ENCODE measurements around the gene TMBIM4. TPM values are rescaled to one million over a fixed set of nuclear protein-coding genes. Genes with fewer than 3 reads are reported as not detected.

Gene TMBIM4
- total RNA-seq, 2 donors from 2014 or later = 242 to 337 TPM

- H3K9me3 ChIP-seq = no peaks in the 10 kb centered on the region
- no peak overlapping the region for H3K27ac ChIP-seq
- DNase-seq (ENCODE audit: low spot score) = no peak
- no peaks in the 10 kb centered on the region for H3K36me3 ChIP-seq
- no peaks in the 10 kb centered on the region for H3K27me3 ChIP-seq (replicated peaks; ENCODE audit: insufficient read depth)
- no peak overlapping the region for H3K4me3 ChIP-seq
- H3K4me1 ChIP-seq (replicated peaks) = no peaks in the 10 kb centered on the region
- intact Hi-C loops (cut with DNase I) = no loop called here
- no peak for TF ChIP-seq POLR2AphosphoS5 (IDR thresholded peaks at IDR 0.05)
- no peak for TF ChIP-seq POLR2A (IDR thresholded peaks at IDR 0.05)
- TF ChIP-seq CTCF (IDR thresholded peaks at IDR 0.05) = no peak
Measured at GRCh38 chr12:66132408-66132807, 37.4 kb downstream of the TMBIM4 start.

GRCh38 chr12:66131067-66131688 is 38.6 kb downstream of the TMBIM4 start:
- 4% methylated on average over 11 of the region's 11 CpGs for WGBS
- no peaks in the 10 kb centered on the region for H3K9me3 ChIP-seq
- H3K36me3 ChIP-seq = no peaks in the 10 kb centered on the region
- intact Hi-C loops (cut with DNase I) = no loop called here
- no peak for TF ChIP-seq CTCF (IDR thresholded peaks at IDR 0.05)
- TF ChIP-seq POLR2A (IDR thresholded peaks at IDR 0.05) = no peak
- no peak for TF ChIP-seq POLR2AphosphoS5 (IDR thresholded peaks at IDR 0.05)
- peak overlapping the region; percentile 67 to 76 for H3K27ac ChIP-seq
- DNase-seq (ENCODE audit: low spot score) = no peak
- H3K4me1 ChIP-seq (replicated peaks) = no peaks in the 10 kb centered on the region
- H3K4me3 ChIP-seq = peak overlapping the region; percentile 43 to 81
- no peaks in the 10 kb centered on the region for H3K27me3 ChIP-seq (replicated peaks; ENCODE audit: insufficient read depth)

DNA sequence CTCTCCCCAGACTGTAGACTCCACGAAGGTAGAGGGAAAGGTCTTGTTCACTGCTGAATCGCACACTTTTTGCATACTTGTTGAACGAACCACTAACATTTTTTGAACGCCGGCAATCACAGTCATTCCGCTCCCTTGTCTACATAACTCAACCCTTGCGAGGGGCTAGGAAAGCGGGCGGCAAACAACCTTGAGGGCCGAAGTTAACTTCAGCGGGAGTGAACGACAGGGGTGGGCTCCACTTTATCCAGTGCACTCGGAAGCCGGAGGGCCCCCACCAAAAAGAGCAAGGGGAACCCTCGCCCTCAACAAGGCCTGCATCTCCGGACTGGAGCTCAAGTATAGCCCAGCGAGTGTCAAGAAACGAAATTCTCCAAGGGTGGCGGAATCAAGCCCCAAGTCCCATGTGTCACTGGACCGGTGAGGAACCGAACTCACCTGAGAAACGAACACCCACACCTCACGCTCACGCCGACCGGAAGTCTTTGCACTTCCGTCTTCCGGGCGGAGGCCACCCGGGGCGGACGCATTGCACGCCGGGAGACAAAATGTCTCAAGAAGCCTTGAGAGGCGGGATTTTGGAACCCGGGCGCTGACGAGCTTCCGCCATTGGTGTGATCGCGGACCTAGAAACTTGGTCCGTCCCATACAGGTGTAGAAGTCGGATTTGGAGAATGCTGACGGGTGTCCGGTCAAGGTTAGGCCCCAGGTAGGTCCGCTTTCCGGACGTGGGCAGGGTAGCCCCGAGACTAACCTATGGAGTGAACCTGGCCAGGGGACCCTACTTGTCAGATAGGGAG is 39.3 kb downstream of the TMBIM4 start, which contains the start of gene LLPH:
TSS of gene LLPH (minus strand) at position 484 of the 800 bp plus-strand sequence. CDS start 1,644 bp downstream, outside the sequence.
- no peak for TF ChIP-seq CTCF (IDR thresholded peaks at IDR 0.05)
- peak; percentile 97 for TF ChIP-seq POLR2AphosphoS5 (IDR thresholded peaks at IDR 0.05)
- TF ChIP-seq POLR2A (IDR thresholded peaks at IDR 0.05) = peak; percentile 51
- H3K4me1 ChIP-seq (replicated peaks) = no peaks in the 10 kb centered on the region
- under 1% methylated on average over 42 of the region's 49 CpGs for WGBS
- peak; percentile 87 for DNase-seq (ENCODE audit: low spot score)
- intact Hi-C loops (cut with DNase I) = no loop called here
- H3K36me3 ChIP-seq = no peaks in the 10 kb centered on the region
- H3K9me3 ChIP-seq = no peaks in the 10 kb centered on the region
- H3K27me3 ChIP-seq (replicated peaks; ENCODE audit: insufficient read depth) = no peaks in the 10 kb centered on the region
- H3K4me3 ChIP-seq = peak within 1 kb of the TSS; percentile 43 to 81
- H3K27ac ChIP-seq = peak within 1 kb of the TSS; percentile 67 to 76

DNA sequence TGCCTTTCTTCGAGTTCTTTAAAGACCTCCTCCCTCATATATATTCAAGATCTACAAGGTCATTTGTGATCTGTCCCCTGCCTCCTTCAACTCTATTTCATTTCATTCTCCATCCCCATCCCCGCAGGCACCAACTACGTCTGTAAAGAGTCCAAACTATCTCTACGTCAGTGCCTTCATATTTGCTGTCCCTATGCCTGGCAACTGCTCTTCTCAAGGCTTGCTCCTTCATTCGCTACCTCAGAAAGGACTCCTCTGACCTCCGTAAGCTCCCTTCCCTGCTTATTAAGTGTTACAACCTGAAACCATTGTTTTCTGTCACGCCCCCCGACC is 39.9 kb downstream of the TMBIM4 start:
- no peaks in the 10 kb centered on the region for H3K27me3 ChIP-seq (replicated peaks; ENCODE audit: insufficient read depth)
- WGBS = 2% methylated on average over 8 of the region's 8 CpGs
- H3K36me3 ChIP-seq = no peaks in the 10 kb centered on the region
- H3K27ac ChIP-seq = no peak overlapping the region
- TF ChIP-seq CTCF (IDR thresholded peaks at IDR 0.05) (no peak), POLR2AphosphoS5 (IDR thresholded peaks at IDR 0.05) (no peak), POLR2A (IDR thresholded peaks at IDR 0.05) (no peak)
- H3K9me3 ChIP-seq = no peaks in the 10 kb centered on the region
- peak overlapping the region; percentile 43 to 81 for H3K4me3 ChIP-seq
- DNase-seq (ENCODE audit: low spot score) = no peak
- intact Hi-C loops (cut with DNase I) = no loop called here
- no peaks in the 10 kb centered on the region for H3K4me1 ChIP-seq (replicated peaks)

Measured in prostate gland (tissue), 2 donors.